H9 (cell line): ENCODE measurements around the gene MTRF1. TPM values are rescaled to one million over a fixed set of nuclear protein-coding genes. Genes with fewer than 3 reads are reported as not detected.
A peak's percentile ranks its signal among the peaks of the same experiment; 100 is the strongest.

Source experiments
- DNase-seq: peaks from one replicate; pipeline ENCODE4 v3.0.0-alpha.2; 2017
- H2AFZ ChIP-seq: one replicate; pipeline ENCODE4 v1.6.1; 2013; ENCODE audit warnings: mild to moderate bottlenecking, low read length, control low read depth, moderate library complexity
- H2AK5ac ChIP-seq: 2 replicates; pipeline ENCODE4 v1.6.1; 2013; ENCODE audit warnings: low read length, control low read depth, mixed read lengths; ENCODE audit not compliant: insufficient read length
- H2BK120ac ChIP-seq: one replicate; pipeline ENCODE4 v1.6.1; 2013; ENCODE audit warnings: low read depth, mild to moderate bottlenecking, low read length, control low read depth, inconsistent platforms; ENCODE audit not compliant: poor library complexity, severe bottlenecking
- H2BK12ac ChIP-seq: 2 replicates; pipeline ENCODE4 v1.6.1; 2013; ENCODE audit warnings: low read length, control low read depth, mixed read lengths, low read depth; ENCODE audit not compliant: insufficient read length
- H2BK15ac ChIP-seq: 2 replicates; pipeline ENCODE4 v1.6.1; 2013; ENCODE audit warnings: low read depth, low read length, control low read depth
- H2BK20ac ChIP-seq: one replicate; pipeline ENCODE4 v1.6.1; 2013; ENCODE audit warnings: low read depth, mild to moderate bottlenecking, low read length, control low read depth, inconsistent platforms; ENCODE audit not compliant: poor library complexity, severe bottlenecking
- H2BK5ac ChIP-seq: 2 replicates; pipeline ENCODE4 v1.6.1; 2013; ENCODE audit warnings: low read length, control low read depth, mixed read lengths; ENCODE audit not compliant: insufficient read length
- H3K14ac ChIP-seq: 2 replicates; pipeline ENCODE4 v1.6.1; 2013; ENCODE audit warnings: low read length, control low read depth; ENCODE audit not compliant: insufficient read depth
- H3K18ac ChIP-seq: 2 replicates; pipeline ENCODE4 v1.6.1; 2013; ENCODE audit warnings: low read depth, mild to moderate bottlenecking, mixed read lengths, low read length, control low read depth; ENCODE audit not compliant: insufficient read length
- H3K23ac ChIP-seq: 2 replicates; pipeline ENCODE4 v1.6.1; 2013; ENCODE audit warnings: low read length, control low read depth, mixed read lengths, low read depth; ENCODE audit not compliant: insufficient read length
- H3K23me2 ChIP-seq: 2 replicates; pipeline ENCODE4 v1.6.1; 2013; ENCODE audit warnings: low read depth, mild to moderate bottlenecking, mixed read lengths, low read length, control low read depth; ENCODE audit not compliant: insufficient read length, poor library complexity, severe bottlenecking
- H3K27ac ChIP-seq: 2 replicates; pipeline ENCODE4 v1.5.1; 2013; ENCODE audit warnings: low read length, control low read depth, mixed read lengths, low read depth; ENCODE audit not compliant: insufficient read length
- H3K27me3 ChIP-seq: 2 replicates; pipeline ENCODE4 v1.6.1; 2013; ENCODE audit warnings: low read length, control low read depth, inconsistent platforms; ENCODE audit not compliant: insufficient read depth
- H3K4ac ChIP-seq: 2 replicates; pipeline ENCODE4 v1.6.1; 2013; ENCODE audit warnings: low read depth, mild to moderate bottlenecking, control low read depth, inconsistent platforms, low read length, moderate library complexity
- H3K4me1 ChIP-seq: 2 replicates; pipeline ENCODE4 v1.6.1; 2013; ENCODE audit warnings: low read length, control low read depth, inconsistent platforms; ENCODE audit not compliant: insufficient read depth
- H3K4me2 ChIP-seq: 2 replicates; pipeline ENCODE4 v1.6.1; 2013; ENCODE audit warnings: low read length, control low read depth, mixed read lengths; ENCODE audit not compliant: insufficient read length, insufficient read depth
- H3K56ac ChIP-seq: 2 replicates; pipeline ENCODE4 v1.6.1; 2013; ENCODE audit warnings: low read depth, mild to moderate bottlenecking, mixed read lengths, low read length, control low read depth; ENCODE audit not compliant: insufficient read length
- H3K79me1 ChIP-seq: 2 replicates; pipeline ENCODE4 v1.6.1; 2013; ENCODE audit warnings: low read depth, mild to moderate bottlenecking, moderate library complexity, low read length, control low read depth, inconsistent platforms; ENCODE audit not compliant: insufficient read depth, poor library complexity, severe bottlenecking
- H3K79me2 ChIP-seq: 2 replicates; pipeline ENCODE4 v1.6.1; 2013; ENCODE audit warnings: low read length, control low read depth, inconsistent platforms; ENCODE audit not compliant: insufficient read depth
- H3K9ac ChIP-seq: 2 replicates; pipeline ENCODE4 v1.6.1; 2013; ENCODE audit warnings: low read length, control low read depth, mixed read lengths; ENCODE audit not compliant: insufficient read length; ENCODE audit errors: extremely low read depth
- H3K9me3 ChIP-seq: one replicate; pipeline ENCODE4 v1.6.1; 2013; ENCODE audit warnings: low read depth, low read length, inconsistent platforms; ENCODE audit not compliant: control insufficient read depth
- H3T11ph ChIP-seq: one replicate; pipeline ENCODE4 v1.6.1; 2013; ENCODE audit warnings: mild to moderate bottlenecking, low read length, control low read depth, inconsistent platforms
- H4K20me1 ChIP-seq: one replicate; pipeline ENCODE4 v1.6.1; 2013; ENCODE audit not compliant: control insufficient read depth, insufficient read length, insufficient read depth
- H4K5ac ChIP-seq: 2 replicates; pipeline ENCODE4 v1.6.1; 2013; ENCODE audit warnings: low read depth, mild to moderate bottlenecking, mixed read lengths, low read length, control low read depth; ENCODE audit not compliant: insufficient read length
- H4K8ac ChIP-seq: replicated peaks from 2 replicates; pipeline ENCODE4 v1.6.1; 2013; ENCODE audit warnings: low read length, control low read depth, mixed read lengths, low read depth; ENCODE audit not compliant: insufficient read length
- H4K91ac ChIP-seq: 2 replicates; pipeline ENCODE4 v1.6.1; 2013; ENCODE audit warnings: low read depth, mild to moderate bottlenecking, moderate library complexity, mixed read lengths, low read length, control low read depth; ENCODE audit not compliant: insufficient read length
- H3K27ac Mint-ChIP-seq, 3 experiments: 2 replicates in 2 of 3; 3 replicates in 1 of 3; pipeline ENCODE4 v1.8.0; 2020 to 2021; ENCODE audit warnings: mixed read lengths in 3 of 3, mild to moderate bottlenecking in 1 of 3, moderate library complexity in 1 of 3
- H3K27me3 Mint-ChIP-seq: 2 replicates; pipeline ENCODE4 v1.8.0; 2021; ENCODE audit warnings: low read depth, mild to moderate bottlenecking, moderate library complexity, mixed read lengths
- H3K36me3 Mint-ChIP-seq, 3 experiments: 2 replicates in 2 of 3; 3 replicates in 1 of 3; pipeline ENCODE4 v1.8.0; 2020 to 2021; ENCODE audit warnings: low read depth in 3 of 3, mixed read lengths in 3 of 3; ENCODE audit not compliant: insufficient read depth in 1 of 3
- H3K4me1 Mint-ChIP-seq, 2 experiments: 2 replicates each; pipeline ENCODE4 v1.8.0; 2020; ENCODE audit warnings: mixed read lengths in 2 of 2
- H3K4me3 Mint-ChIP-seq, 2 experiments: 2 replicates in 1 of 2; 3 replicates in 1 of 2; pipeline ENCODE4 v1.8.0; 2020 to 2021; ENCODE audit warnings: mild to moderate bottlenecking in 2 of 2, mixed read lengths in 2 of 2, moderate library complexity in 1 of 2
- H3K9me3 Mint-ChIP-seq, 2 experiments: 2 replicates in 1 of 2; 3 replicates in 1 of 2; pipeline ENCODE4 v1.8.0; 2020; ENCODE audit warnings: mild to moderate bottlenecking in 2 of 2, mixed read lengths in 2 of 2, moderate library complexity in 1 of 2
- CTCF ChIP-seq: fragments of 200-600 bp; sonication (generic); conservative IDR thresholded peaks from 3 replicates; pipeline ENCODE4 v1.8.0; 2021; ENCODE audit warnings: antibody characterized with exemption, mild to moderate bottlenecking
- WGBS: extraction: QIAGEN DNeasy Blood & Tissue Kit; methylation state at CpG from one replicate; pipeline ENCODE4 v1.1.7; 2013; ENCODE audit warnings: missing lambda C conversion rate, low lambda C conversion rate, mixed read lengths; ENCODE audit not compliant: insufficient read length; ENCODE audit errors: extremely low coverage; 5-methylcytosine and 5-hydroxymethylcytosine counted together
- total RNA-seq: library from RNA; stranded (reverse); gene quantifications from 2 replicates; pipeline ENCODE4 v1.2.1, GENCODE V29; 2021

The MTRF1 gene
- total RNA-seq, 1 experiment from 2014 or later, result 16.2 TPM

GRCh38 chr13:41310963-41311405, 47.6 kb upstream of the MTRF1 start, which contains the start of gene NAA16:
Gene NAA16 (plus strand): TSS chr13:41311267. CDS start chr13:41311529, 262 bp downstream.
- H3K27ac ChIP-seq, result no peak within 1 kb of the TSS
- peak within 1 kb of the TSS; percentile 96 for H3K9ac ChIP-seq
- peak within 1 kb of the TSS; percentile 93 for H3K14ac ChIP-seq
- H3K23ac ChIP-seq, result no peak within 1 kb of the TSS
- no peak within 1 kb of the TSS for H2BK5ac ChIP-seq
- peaks cover 4% of the 10 kb centered on the region for H3K79me1 ChIP-seq
- H3K9me3 Mint-ChIP-seq, result no peaks in the 10 kb centered on the region
- no peak within 1 kb of the TSS for H2BK15ac ChIP-seq
- H3K27ac Mint-ChIP-seq, result peak within 1 kb of the TSS; percentile 47 to 97 (median 93); a peak in 6 of 7 replicates
- no peaks in the 10 kb centered on the region for H3K27me3 ChIP-seq
- H3K4me2 ChIP-seq, result peak within 1 kb of the TSS; percentile 80
- H3K36me3 Mint-ChIP-seq, result no peaks in the 10 kb centered on the region; a peak in 1 of 7 replicates
- H3K4ac ChIP-seq, result no peak within 1 kb of the TSS
- H4K5ac ChIP-seq, result no peak within 1 kb of the TSS
- H4K91ac ChIP-seq, result no peak within 1 kb of the TSS
- H3K56ac ChIP-seq, result no peak within 1 kb of the TSS
- peaks cover 33% of the 10 kb centered on the region for H3K79me2 ChIP-seq
- H4K20me1 ChIP-seq, result no peaks in the 10 kb centered on the region
- peak; percentile 91 for DNase-seq
- no peak within 1 kb of the TSS for H2BK12ac ChIP-seq
- no peaks in the 10 kb centered on the region for H3K9me3 ChIP-seq
- peaks cover 6% of the 10 kb centered on the region for H3K23me2 ChIP-seq
- no peak within 1 kb of the TSS for H2AK5ac ChIP-seq
- peak within 1 kb of the TSS; percentile 90 for H3K18ac ChIP-seq
- peak within 1 kb of the TSS; percentile 92 to 97 for H3K4me3 Mint-ChIP-seq
- WGBS, result no CpG with 5 or more reads among the region's 32 CpGs
- no peak for TF ChIP-seq CTCF
- H3K4me1 ChIP-seq, result peaks cover 9% of the 10 kb centered on the region
- H3T11ph ChIP-seq, result no peak within 1 kb of the TSS
- no peak within 1 kb of the TSS for H2BK120ac ChIP-seq
- H2BK20ac ChIP-seq, result no peak within 1 kb of the TSS
- H3K4me1 Mint-ChIP-seq, result peaks cover 34 to 36% of the 10 kb centered on the region in 2 experiments
- no peak within 1 kb of the TSS for H4K8ac ChIP-seq
- no peak within 1 kb of the TSS for H2AFZ ChIP-seq
- H3K27me3 Mint-ChIP-seq, result no peaks in the 10 kb centered on the region
